K562 (cell line): Measurements from ENCODE around the gene ZNF141. TPM values are rescaled to one million over a fixed set of nuclear protein-coding genes. Genes with fewer than 3 reads are reported as not detected.

ENCODE experiments used
- ATAC-seq: fragments of 200-7000 bp; cut with Tn5 transposase; 3 replicates; pipeline ENCODE4 v1.9.1; 2020; ENCODE audit warnings: moderate library complexity
- BruUV-seq: library from RNA; stranded (reverse); fragments of 400-500 nt; replicated peaks from 2 replicates; lab custom pipeline; 2021; lab: Mats Ljungman, UMichigan
- CTCF ChIA-PET: fragments of 300-600 bp; formaldehyde crosslinking; extraction: SDS; loops from one replicate; lab custom pipeline; 2021; ENCODE audit warnings: low intra/inter-chr PET ratio; lab: Yijun Ruan, JAX
- POLR2A ChIA-PET: fragments of 300-600, 350-650 bp; sonication (Branson Sonifier 250); formaldehyde crosslinking; extraction: SDS; loops from one replicate; lab custom pipeline; 2021; ENCODE audit warnings: antibody characterized with exemption, inconsistent platforms; lab: Yijun Ruan, JAX
- DNase-seq, 4 experiments: peaks; one replicate each; pipeline versions ENCODE4 v3.0.0 to v3.0.0-alpha.2; 2011 to 2018; ENCODE audit warnings: low spot score in 3 of 4, mixed read lengths in 3 of 4; ENCODE audit errors: extremely low read depth in 1 of 4
- FAIRE-seq: peaks from 2 replicates; lab custom pipeline; 2011; peaks lifted over from hg19 to GRCh38; lab: Jason Lieb, UNC
- H2AFZ ChIP-seq: 2 replicates; pipeline ENCODE4 v1.6.0; 2011; ENCODE audit warnings: low read depth, low read length, control low read depth, inconsistent platforms
- H3K27ac ChIP-seq: fragments of 200-600 bp; 3 replicates; pipeline ENCODE4 v1.8.0; 2011; ENCODE audit warnings: low read depth, mild to moderate bottlenecking, control low read depth, inconsistent platforms, low read length, moderate library complexity, mixed read lengths; ENCODE audit errors: extremely low read depth
- H3K27me3 ChIP-seq, 2 experiments: fragments of 300-600 bp in 1 of 2; 2 replicates in 1 of 2; 3 replicates in 1 of 2; pipeline versions ENCODE4 v1.6.0 to v1.8.0; 2011; ENCODE audit warnings: inconsistent platforms in 2 of 2, low read length in 2 of 2, mild to moderate bottlenecking in 1 of 2, mixed read lengths in 1 of 2, moderate library complexity in 1 of 2; ENCODE audit not compliant: control insufficient read depth in 2 of 2, insufficient read depth in 2 of 2
- H3K36me3 ChIP-seq: fragments of 300-600 bp; 3 replicates; pipeline ENCODE4 v1.8.0; 2011; ENCODE audit warnings: mild to moderate bottlenecking, low read length, inconsistent platforms; ENCODE audit not compliant: control insufficient read depth, insufficient read depth
- H3K4me1 ChIP-seq, 2 experiments: fragments of 200-600 bp in 1 of 2; replicated peaks in 1 of 2; 2 replicates in 1 of 2; 3 replicates in 1 of 2; pipeline versions ENCODE4 v1.5.1 to v1.8.0; 2011; ENCODE audit warnings: inconsistent platforms in 2 of 2, low read length in 2 of 2, mild to moderate bottlenecking in 1 of 2, mixed read lengths in 1 of 2, moderate library complexity in 1 of 2; ENCODE audit not compliant: control insufficient read depth in 2 of 2, insufficient read depth in 2 of 2
- H3K4me2 ChIP-seq: 2 replicates; pipeline ENCODE4 v1.6.1; 2011; ENCODE audit warnings: low read length, control low read depth, inconsistent platforms, mixed read lengths; ENCODE audit not compliant: insufficient read depth
- H3K4me3 ChIP-seq: fragments of 200-600 bp; sonication (generic), shearing (Covaris generic); 2 replicates; pipeline ENCODE4 v1.5.1; 2016; ENCODE audit warnings: control low read depth, inconsistent platforms
- H3K79me2 ChIP-seq: fragments of 200-600 bp; 3 replicates; pipeline ENCODE4 v1.8.0; 2011; ENCODE audit warnings: low read length, inconsistent platforms; ENCODE audit not compliant: control insufficient read depth, insufficient read depth
- H3K9ac ChIP-seq, 2 experiments: 2 replicates each; pipeline versions ENCODE4 v1.6.0 to v1.6.1; 2011; ENCODE audit warnings: low read depth in 2 of 2, low read length in 2 of 2, control low read depth in 1 of 2, inconsistent platforms in 1 of 2, mild to moderate bottlenecking in 1 of 2, mixed read lengths in 1 of 2; ENCODE audit not compliant: insufficient read depth in 1 of 2
- H3K9me1 ChIP-seq: one replicate; pipeline ENCODE4 v1.6.0; 2011; ENCODE audit warnings: inconsistent platforms, mild to moderate bottlenecking, low read length, moderate library complexity; ENCODE audit not compliant: control insufficient read depth, insufficient read depth
- H3K9me3 ChIP-seq: replicated peaks from 2 replicates; pipeline ENCODE4 v1.5.1; 2011; ENCODE audit warnings: low read depth, low read length, inconsistent platforms; ENCODE audit not compliant: control insufficient read depth, insufficient read depth
- H4K20me1 ChIP-seq: replicated peaks from 2 replicates; pipeline ENCODE4 v1.6.1; 2011; ENCODE audit warnings: low read length, inconsistent platforms, mixed read lengths; ENCODE audit not compliant: control insufficient read depth, insufficient read depth
- CBX3 ChIP-seq, 2 experiments: IDR thresholded peaks; 1 replicate in 1 of 2; 2 replicates in 1 of 2; pipeline ENCODE4 v1.6.1; 2012; ENCODE audit warnings: inconsistent platforms in 2 of 2, low read length in 2 of 2, borderline replicate concordance in 1 of 2, control low read depth in 1 of 2
- MEF2D ChIP-seq: conservative IDR thresholded peaks from 2 replicates; pipeline ENCODE4 v1.6.1; 2016; ENCODE audit warnings: low read depth, missing genetic modification characterization, missing compliant biosample characterization
- RUNX1 ChIP-seq: sonication (generic); IDR thresholded peaks from 2 replicates; pipeline ENCODE4 v1.6.1; 2016; ENCODE audit warnings: antibody characterized with exemption, low read depth
- SMAD1 ChIP-seq: fragments of 150-350 bp; IDR thresholded peaks from 2 replicates; pipeline ENCODE4 v1.6.1; 2014; ENCODE audit warnings: low read length, low read depth; ENCODE audit not compliant: partially characterized antibody
- SRSF7 ChIP-seq: fragments of 200-400 bp; formaldehyde crosslinking; optimal IDR thresholded peaks from 2 replicates; pipeline ENCODE3; 2017; ENCODE audit warnings: mild to moderate bottlenecking, low read depth, low read length
- ZNF507 ChIP-seq: conservative IDR thresholded peaks from 2 replicates; pipeline ENCODE4 v1.6.1; 2017; ENCODE audit warnings: missing genetic modification characterization, missing compliant biosample characterization
- WGBS: fragments of 100-300 bp; shearing (Covaris generic); methylation state at CpG from one replicate; pipeline ENCODE4 v1.1.6; 2016; ENCODE audit warnings: low coverage, mixed read lengths; ENCODE audit not compliant: insufficient coverage; ENCODE audit errors: missing lambda C conversion rate; 5-methylcytosine and 5-hydroxymethylcytosine counted together
- in situ Hi-C: fragments of 300-500 bp; cut with MboI; formaldehyde crosslinking; loops from 4 replicates; pipeline ENCODE4 v1.15.0; 2018; ENCODE audit warnings: inconsistent platforms, mixed read lengths
- intact Hi-C: fragments of 100-400 bp; cut with micrococcal nuclease; formaldehyde crosslinking; loops from 2 replicates; pipeline ENCODE4 v1.14.2; 2022
- polyA plus RNA-seq, 8 experiments: library from polyadenylated mRNA; depleted of rRNA in 4 of 8; stranded (reverse) in 5 of 8; unstranded in 3 of 8; fragments of >200 nt; fragmentation: Nextera tagmentation in 2 of 8; fragmentation: Illumina TruSeq in 1 of 8; extraction: Ambion mirVana in 2 of 8; extraction: Trizol in 1 of 8; gene quantifications; 2 replicates each; pipeline versions ENCODE4 v1.2.1 to v1.2.3, GENCODE V29; 2011 to 2014; ENCODE audit warnings: inconsistent platforms in 1 of 8, missing spikeins in 1 of 8
- total RNA-seq, 7 experiments: library from RNA; depleted of rRNA in 6 of 7; stranded (reverse); fragments of >200 nt in 6 of 7; fragmentation: Illumina TruSeq in 2 of 7; extraction: Trizol in 2 of 7; gene quantifications; 2 replicates each; pipeline versions ENCODE4 v1.2.1 to v1.2.3, GENCODE V29; 2011 to 2021; ENCODE audit warnings: low replicate concordance in 1 of 7
- TF ChIP-seq, protein P1 (sequence below): fragments of 250-450 bp; sonication (Bioruptor Pico); IDR thresholded peaks from 2 replicates; pipeline ENCODE4 v1.4.0; 2020
- TF ChIP-seq, protein P2 (sequence below): fragments of 250-450 bp; sonication (Bioruptor Pico); IDR thresholded peaks from 2 replicates; pipeline ENCODE4 v1.9.0; 2021; ENCODE audit warnings: mild to moderate bottlenecking
- TF ChIP-seq, protein P3 (sequence below), 2 experiments: fragments of 450-650 bp; formaldehyde crosslinking in 1 of 2; IDR thresholded peaks; 2 replicates each; pipeline versions ENCODE4 v1.4.0 to v1.6.1; 2014 to 2020; ENCODE audit warnings: mild to moderate bottlenecking in 2 of 2, borderline replicate concordance in 1 of 2, low read depth in 1 of 2
- TF ChIP-seq, protein P4 (sequence below): sonication (generic); formaldehyde crosslinking; IDR thresholded peaks from 2 replicates; pipeline ENCODE4 v1.8.0; 2022; ENCODE audit warnings: mild to moderate bottlenecking, missing genetic modification reagents, borderline replicate concordance

ZNF141 gene
- total and polyA plus RNA-seq, 9 of the 15 experiments (the other 6 are each of a cell fraction or from before 2014, with no cell fraction given): 0.09 TPM; not detected in 8

DNA sequence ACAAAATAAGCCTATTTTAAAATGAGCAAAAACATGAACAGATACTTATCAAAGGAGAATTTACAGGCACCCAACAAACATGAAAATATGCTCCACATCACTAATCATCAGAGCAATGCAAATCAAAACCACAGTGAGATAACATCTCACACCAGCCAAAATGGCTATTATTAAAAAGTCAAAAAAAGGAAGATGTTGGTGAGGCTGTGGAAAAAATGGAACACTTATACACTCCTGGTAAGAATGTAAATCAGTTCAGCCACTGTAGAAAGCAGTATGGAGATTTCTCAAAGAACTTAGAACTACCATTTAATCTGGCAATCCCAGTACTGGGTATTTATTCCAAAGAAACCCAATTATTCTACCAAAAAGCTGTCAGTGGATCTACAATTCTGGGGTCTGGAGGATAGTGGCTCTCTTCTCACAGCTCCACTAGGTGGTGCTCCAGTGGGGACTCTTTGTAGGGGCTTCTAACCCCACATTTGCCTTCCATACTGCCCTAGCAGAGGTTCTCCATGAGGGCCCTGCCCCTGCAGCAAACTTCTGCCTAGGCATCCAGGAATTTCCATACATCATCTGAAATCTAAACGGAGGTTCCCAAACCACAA lies 23.2 kb upstream of the ZNF141 start:
- Histone ChIP-seq H3K9me3 (no peaks in the 10 kb centered on the region), H4K20me1 (no peaks in the 10 kb centered on the region), H3K4me1 (no peaks in the 10 kb centered on the region), H2AFZ (no peak overlapping the region), H3K79me2 (no peaks in the 10 kb centered on the region), H3K4me3 (no peak overlapping the region), H3K9me1 (no peaks in the 10 kb centered on the region), H3K9ac (no peak overlapping the region), H3K27me3 (no peaks in the 10 kb centered on the region), H3K27ac (no peak overlapping the region), H3K4me2 (no peak overlapping the region), H3K36me3 (no peaks in the 10 kb centered on the region)
- POLR2A ChIA-PET: no interaction called here
- no TSS peak for BruUV-seq
- FAIRE-seq: no peak
- CTCF ChIA-PET: no interaction called here
- WGBS: 0% methylated on average over 1 of the region's 1 CpG
- intact Hi-C loops: no loop called here
- in situ Hi-C loops: no loop called here
- ATAC-seq: no peak
- no peak for DNase-seq
- TF ChIP-seq SRSF7: no peak
- TF ChIP-seq, protein P1, sequence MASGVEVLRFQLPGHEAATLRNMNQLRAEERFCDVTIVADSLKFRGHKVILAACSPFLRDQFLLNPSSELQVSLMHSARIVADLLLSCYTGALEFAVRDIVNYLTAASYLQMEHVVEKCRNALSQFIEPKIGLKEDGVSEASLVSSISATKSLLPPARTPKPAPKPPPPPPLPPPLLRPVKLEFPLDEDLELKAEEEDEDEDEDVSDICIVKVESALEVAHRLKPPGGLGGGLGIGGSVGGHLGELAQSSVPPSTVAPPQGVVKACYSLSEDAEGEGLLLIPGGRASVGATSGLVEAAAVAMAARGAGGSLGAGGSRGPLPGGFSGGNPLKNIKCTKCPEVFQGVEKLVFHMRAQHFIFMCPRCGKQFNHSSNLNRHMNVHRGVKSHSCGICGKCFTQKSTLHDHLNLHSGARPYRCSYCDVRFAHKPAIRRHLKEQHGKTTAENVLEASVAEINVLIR (CRISPR knock-in tag): no peak
- TF ChIP-seq, protein P2, sequence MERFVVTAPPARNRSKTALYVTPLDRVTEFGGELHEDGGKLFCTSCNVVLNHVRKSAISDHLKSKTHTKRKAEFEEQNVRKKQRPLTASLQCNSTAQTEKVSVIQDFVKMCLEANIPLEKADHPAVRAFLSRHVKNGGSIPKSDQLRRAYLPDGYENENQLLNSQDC (CRISPR knock-in tag): no peak
- no peak for TF ChIP-seq ZNF507 (tag)
- no peak for TF ChIP-seq CBX3 (IDR thresholded peaks at IDR 0.05; ENCODE audit: borderline replicate concordance in 1 of 2, low read length in 2 of 2)
- TF ChIP-seq SMAD1: no peak
- TF ChIP-seq RUNX1: no peak
- TF ChIP-seq, protein P3, sequence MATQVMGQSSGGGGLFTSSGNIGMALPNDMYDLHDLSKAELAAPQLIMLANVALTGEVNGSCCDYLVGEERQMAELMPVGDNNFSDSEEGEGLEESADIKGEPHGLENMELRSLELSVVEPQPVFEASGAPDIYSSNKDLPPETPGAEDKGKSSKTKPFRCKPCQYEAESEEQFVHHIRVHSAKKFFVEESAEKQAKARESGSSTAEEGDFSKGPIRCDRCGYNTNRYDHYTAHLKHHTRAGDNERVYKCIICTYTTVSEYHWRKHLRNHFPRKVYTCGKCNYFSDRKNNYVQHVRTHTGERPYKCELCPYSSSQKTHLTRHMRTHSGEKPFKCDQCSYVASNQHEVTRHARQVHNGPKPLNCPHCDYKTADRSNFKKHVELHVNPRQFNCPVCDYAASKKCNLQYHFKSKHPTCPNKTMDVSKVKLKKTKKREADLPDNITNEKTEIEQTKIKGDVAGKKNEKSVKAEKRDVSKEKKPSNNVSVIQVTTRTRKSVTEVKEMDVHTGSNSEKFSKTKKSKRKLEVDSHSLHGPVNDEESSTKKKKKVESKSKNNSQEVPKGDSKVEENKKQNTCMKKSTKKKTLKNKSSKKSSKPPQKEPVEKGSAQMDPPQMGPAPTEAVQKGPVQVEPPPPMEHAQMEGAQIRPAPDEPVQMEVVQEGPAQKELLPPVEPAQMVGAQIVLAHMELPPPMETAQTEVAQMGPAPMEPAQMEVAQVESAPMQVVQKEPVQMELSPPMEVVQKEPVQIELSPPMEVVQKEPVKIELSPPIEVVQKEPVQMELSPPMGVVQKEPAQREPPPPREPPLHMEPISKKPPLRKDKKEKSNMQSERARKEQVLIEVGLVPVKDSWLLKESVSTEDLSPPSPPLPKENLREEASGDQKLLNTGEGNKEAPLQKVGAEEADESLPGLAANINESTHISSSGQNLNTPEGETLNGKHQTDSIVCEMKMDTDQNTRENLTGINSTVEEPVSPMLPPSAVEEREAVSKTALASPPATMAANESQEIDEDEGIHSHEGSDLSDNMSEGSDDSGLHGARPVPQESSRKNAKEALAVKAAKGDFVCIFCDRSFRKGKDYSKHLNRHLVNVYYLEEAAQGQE (IDR thresholded peaks at IDR 0.05; ENCODE audit: borderline replicate concordance): no peak
- TF ChIP-seq, protein P3 (CRISPR knock-in tag; IDR thresholded peaks at IDR 0.05; ENCODE audit: low read depth): no peak
- TF ChIP-seq, protein P4, sequence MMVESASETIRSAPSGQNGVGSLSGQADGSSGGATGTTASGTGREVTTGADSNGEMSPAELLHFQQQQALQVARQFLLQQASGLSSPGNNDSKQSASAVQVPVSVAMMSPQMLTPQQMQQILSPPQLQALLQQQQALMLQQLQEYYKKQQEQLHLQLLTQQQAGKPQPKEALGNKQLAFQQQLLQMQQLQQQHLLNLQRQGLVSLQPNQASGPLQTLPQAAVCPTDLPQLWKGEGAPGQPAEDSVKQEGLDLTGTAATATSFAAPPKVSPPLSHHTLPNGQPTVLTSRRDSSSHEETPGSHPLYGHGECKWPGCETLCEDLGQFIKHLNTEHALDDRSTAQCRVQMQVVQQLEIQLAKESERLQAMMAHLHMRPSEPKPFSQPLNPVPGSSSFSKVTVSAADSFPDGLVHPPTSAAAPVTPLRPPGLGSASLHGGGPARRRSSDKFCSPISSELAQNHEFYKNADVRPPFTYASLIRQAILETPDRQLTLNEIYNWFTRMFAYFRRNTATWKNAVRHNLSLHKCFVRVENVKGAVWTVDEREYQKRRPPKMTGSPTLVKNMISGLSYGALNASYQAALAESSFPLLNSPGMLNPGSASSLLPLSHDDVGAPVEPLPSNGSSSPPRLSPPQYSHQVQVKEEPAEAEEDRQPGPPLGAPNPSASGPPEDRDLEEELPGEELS (CRISPR knock-in tag): no peak
- no peak for TF ChIP-seq MEF2D (tag)
